HFF-Myc (cell line): ENCODE measurements around the gene KIRREL2.

Experiments
- DNase-seq: peaks from one replicate; pipeline ENCODE4 v3.0.0-alpha.2; 2011; ENCODE audit warnings: low read depth; ENCODE audit errors: extremely low read depth
- H3K4me3 ChIP-seq: replicated peaks from 2 replicates; pipeline ENCODE4 v1.5.1; 2011; ENCODE audit warnings: low read depth, mild to moderate bottlenecking, control low read depth, low read length
- TF ChIP-seq, protein P1 (sequence below): IDR thresholded peaks from 2 replicates; pipeline ENCODE4 v1.5.1; 2012; ENCODE audit warnings: mild to moderate bottlenecking, low read depth, low read length, control low read depth; ENCODE audit errors: missing control alignments

KIRREL2 gene

GRCh38 chr19:35845215-35846037 is 11.3 kb upstream of the KIRREL2 start:
- no peak overlapping the region for H3K4me3 ChIP-seq
- TF ChIP-seq, protein P1, sequence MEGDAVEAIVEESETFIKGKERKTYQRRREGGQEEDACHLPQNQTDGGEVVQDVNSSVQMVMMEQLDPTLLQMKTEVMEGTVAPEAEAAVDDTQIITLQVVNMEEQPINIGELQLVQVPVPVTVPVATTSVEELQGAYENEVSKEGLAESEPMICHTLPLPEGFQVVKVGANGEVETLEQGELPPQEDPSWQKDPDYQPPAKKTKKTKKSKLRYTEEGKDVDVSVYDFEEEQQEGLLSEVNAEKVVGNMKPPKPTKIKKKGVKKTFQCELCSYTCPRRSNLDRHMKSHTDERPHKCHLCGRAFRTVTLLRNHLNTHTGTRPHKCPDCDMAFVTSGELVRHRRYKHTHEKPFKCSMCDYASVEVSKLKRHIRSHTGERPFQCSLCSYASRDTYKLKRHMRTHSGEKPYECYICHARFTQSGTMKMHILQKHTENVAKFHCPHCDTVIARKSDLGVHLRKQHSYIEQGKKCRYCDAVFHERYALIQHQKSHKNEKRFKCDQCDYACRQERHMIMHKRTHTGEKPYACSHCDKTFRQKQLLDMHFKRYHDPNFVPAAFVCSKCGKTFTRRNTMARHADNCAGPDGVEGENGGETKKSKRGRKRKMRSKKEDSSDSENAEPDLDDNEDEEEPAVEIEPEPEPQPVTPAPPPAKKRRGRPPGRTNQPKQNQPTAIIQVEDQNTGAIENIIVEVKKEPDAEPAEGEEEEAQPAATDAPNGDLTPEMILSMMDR, result no peak
- DNase-seq, result no peak

GRCh38 chr19:35846038-35846668 is 10.6 kb upstream of the KIRREL2 start:
- H3K4me3 ChIP-seq, result no peak overlapping the region
- DNase-seq, result no peak
- TF ChIP-seq, protein P1, result no peak

DNA sequence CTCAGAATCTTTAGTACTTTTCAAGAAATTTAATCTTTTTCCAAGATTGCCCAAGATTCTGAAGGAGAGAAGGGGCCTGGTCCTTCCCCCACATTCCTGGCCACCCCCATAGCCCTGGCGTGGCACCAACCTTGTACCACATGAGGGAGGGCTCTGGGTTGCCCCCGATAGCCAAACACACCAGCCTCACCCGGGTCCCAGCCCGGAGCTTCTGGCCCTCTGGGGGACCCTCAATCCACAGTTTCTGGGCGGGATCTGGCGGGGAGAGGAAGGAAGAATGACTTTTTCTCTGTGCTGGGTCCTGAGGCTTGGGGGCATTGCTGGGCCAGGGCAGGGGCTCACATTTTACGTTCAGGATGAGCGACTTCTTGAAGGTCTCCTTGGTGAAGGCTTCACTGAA is 8.8 kb upstream of the KIRREL2 start:
- TF ChIP-seq, protein P1, result no peak
- DNase-seq, result no peak
- no peak overlapping the region for H3K4me3 ChIP-seq

DNA sequence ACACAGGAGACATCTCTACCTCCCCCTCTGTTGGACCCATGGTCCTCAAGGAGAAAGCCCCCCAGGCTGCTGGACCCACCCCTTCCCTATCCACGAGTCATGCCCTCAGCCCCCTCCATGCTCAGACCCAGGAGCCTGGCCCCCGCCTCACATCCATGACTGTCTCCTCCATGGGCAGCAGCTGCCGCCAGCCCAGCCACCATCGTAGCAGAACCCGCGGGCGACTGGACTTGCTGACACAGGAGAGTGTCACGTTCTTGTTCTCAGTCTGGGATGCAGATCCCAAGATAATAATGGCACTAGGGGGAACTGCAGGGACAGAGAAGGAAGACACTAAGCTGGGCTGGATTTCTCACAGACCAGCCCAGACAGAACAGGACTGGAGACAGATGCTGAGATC is 8.2 kb upstream of the KIRREL2 start:
- TF ChIP-seq, protein P1, result no peak
- no peak overlapping the region for H3K4me3 ChIP-seq
- no peak for DNase-seq

DNA sequence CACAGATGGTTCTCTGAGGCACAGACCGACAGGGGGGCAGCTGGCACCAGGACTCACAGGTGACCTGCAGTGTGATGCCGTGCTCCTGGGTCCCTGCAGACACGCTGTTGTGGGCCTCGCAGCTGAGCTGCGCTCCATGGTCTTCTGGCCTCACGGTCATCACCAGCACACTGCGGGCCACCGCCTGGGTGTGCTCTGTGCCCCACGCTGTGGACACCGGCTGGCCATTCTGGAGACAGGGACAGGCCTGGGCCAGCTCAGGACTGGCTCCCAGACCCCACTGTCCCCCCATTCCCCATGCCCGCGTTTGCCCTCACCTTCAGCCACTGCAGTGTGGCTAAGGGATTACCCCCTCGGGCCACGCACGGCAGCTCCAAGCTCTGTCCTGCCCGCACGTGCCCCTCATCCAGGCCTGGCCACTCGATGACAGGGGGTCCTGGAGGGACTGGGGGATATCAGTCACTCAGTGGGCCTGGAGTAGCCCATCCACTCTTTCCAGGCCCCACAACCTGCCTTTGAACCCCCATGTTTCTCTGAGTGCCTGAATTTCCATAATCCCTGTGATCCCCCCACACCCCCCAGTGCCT is 7.7 kb upstream of the KIRREL2 start:
- no peak for DNase-seq
- TF ChIP-seq, protein P1, result no peak
- no peak overlapping the region for H3K4me3 ChIP-seq

- no peak for DNase-seq
- no peak overlapping the region for H3K4me3 ChIP-seq
- TF ChIP-seq, protein P1, result peak; percentile 12
Measured at GRCh38 chr19:35851213-35852028, 5.3 kb upstream of the KIRREL2 start.
